H4 (cell line): ENCODE results near the gene DSCAML1. TPM values are rescaled to one million over a fixed set of nuclear protein-coding genes. Genes with fewer than 3 reads are reported as not detected.
A peak's percentile ranks its signal among the peaks of the same experiment; 100 is the strongest.

Experiments
- DNase-seq: peaks from one replicate; pipeline ENCODE4 v3.0.0-alpha.2; 2015; ENCODE audit warnings: low spot score
- total RNA-seq: library from RNA; depleted of rRNA; stranded (reverse); fragments of >200 nt; shearing (Covaris generic); gene quantifications from 2 replicates; pipeline ENCODE4 v1.2.3, GENCODE V29; 2014

Gene DSCAML1
- total RNA-seq, 1 experiment from 2014 or later, result not detected

GRCh38 chr11:117551761-117552343 lies 245.2 kb downstream of the DSCAML1 start:
- no peak for DNase-seq

GRCh38 chr11:117550466-117550865 lies 246.6 kb downstream of the DSCAML1 start:
- no peak for DNase-seq

GRCh38 chr11:117549417-117549816 lies 247.6 kb downstream of the DSCAML1 start:
- DNase-seq, result no peak

GRCh38 chr11:117548876-117549275 lies 248.1 kb downstream of the DSCAML1 start:
- no peak for DNase-seq

GRCh38 chr11:117547946-117548345 lies 249.1 kb downstream of the DSCAML1 start:
- DNase-seq, result no peak

- no peak for DNase-seq
Measured at GRCh38 chr11:117547195-117547850, 249.7 kb downstream of the DSCAML1 start.

GRCh38 chr11:117546431-117547194 lies 250.4 kb downstream of the DSCAML1 start:
- no peak for DNase-seq

- DNase-seq, result no peak
Measured at GRCh38 chr11:117545706-117546105, 251.3 kb downstream of the DSCAML1 start.

- no peak for DNase-seq
Measured at GRCh38 chr11:117544130-117544800, 252.8 kb downstream of the DSCAML1 start.

- no peak for DNase-seq
Measured at GRCh38 chr11:117541211-117541610, 255.8 kb downstream of the DSCAML1 start.

- DNase-seq, result no peak
Measured at GRCh38 chr11:117538263-117539135, 258.5 kb downstream of the DSCAML1 start.

GRCh38 chr11:117535850-117536411 lies 261.1 kb downstream of the DSCAML1 start:
- no peak for DNase-seq

GRCh38 chr11:117535201-117535849 lies 261.7 kb downstream of the DSCAML1 start:
- no peak for DNase-seq

GRCh38 chr11:117532568-117532967 lies 264.4 kb downstream of the DSCAML1 start:
- no peak for DNase-seq

- no peak for DNase-seq
Measured at GRCh38 chr11:117529816-117530215, 267.2 kb downstream of the DSCAML1 start.

GRCh38 chr11:117528097-117528721 lies 268.8 kb downstream of the DSCAML1 start:
- DNase-seq, result peak; percentile 38

GRCh38 chr11:117527271-117527670 lies 269.7 kb downstream of the DSCAML1 start:
- no peak for DNase-seq

- no peak for DNase-seq
Measured at GRCh38 chr11:117525866-117526542, 271.0 kb downstream of the DSCAML1 start.

GRCh38 chr11:117524468-117525183 lies 272.4 kb downstream of the DSCAML1 start:
- no peak for DNase-seq
